C4-2B (cell line): ENCODE measurements around the gene NR3C1.

Source experiments
- CTCF ChIP-seq: fragments of 450-650 bp; conservative IDR thresholded peaks from 2 replicates; pipeline ENCODE4 v1.5.1; 2017; ENCODE audit warnings: mild to moderate bottlenecking
- ZFX ChIP-seq: fragments of 450-650 bp; IDR thresholded peaks from 2 replicates; pipeline ENCODE4 v1.6.1; 2017

- TF ChIP-seq CTCF: no peak
- TF ChIP-seq ZFX: no peak
Observed at GRCh38 chr5:143268388-143268787, 135.1 kb downstream of the NR3C1 start.
